HEK293 (cell line): ENCODE data around the gene TRAM1L1.
A peak's percentile ranks its signal among the peaks of the same experiment; 100 is the strongest.

ENCODE experiments used
- CTCF ChIA-PET: fragments of 350-600 bp; formaldehyde crosslinking; extraction: SDS; loops from one replicate; lab custom pipeline; 2021; ENCODE audit warnings: antibody characterized with exemption; lab: Yijun Ruan, JAX
- POLR2A ChIA-PET: fragments of 300-600 bp; formaldehyde crosslinking; extraction: SDS; loops from one replicate; lab custom pipeline; 2020; ENCODE audit warnings: antibody characterized with exemption, inconsistent platforms; lab: Yijun Ruan, JAX
- H3K27ac ChIP-seq: fragments of 200-500 bp; sonication (Bioruptor generic); 2 replicates; pipeline ENCODE4 v1.5.1; 2014; ENCODE audit warnings: low read depth, low read length, control low read depth, inconsistent platforms; ENCODE audit errors: extremely low read depth
- H3K36me3 ChIP-seq, 2 experiments: fragments of 200-500 bp in 1 of 2; sonication (Bioruptor generic) in 1 of 2; 1 replicate in 1 of 2; 2 replicates in 1 of 2; pipeline ENCODE4 v1.5.1; 2014 to 2017; ENCODE audit warnings: inconsistent platforms in 2 of 2, low read length in 2 of 2; ENCODE audit not compliant: control insufficient read depth in 2 of 2, insufficient read depth in 1 of 2
- H3K4me1 ChIP-seq: fragments of 200-500 bp; sonication (Bioruptor generic); 2 replicates; pipeline ENCODE4 v1.5.1; 2014; ENCODE audit warnings: mild to moderate bottlenecking, low read length, inconsistent platforms; ENCODE audit not compliant: control insufficient read depth, insufficient read depth
- H3K4me3 ChIP-seq: 2 replicates; pipeline ENCODE4 v1.5.1; 2011; ENCODE audit warnings: low read depth, mild to moderate bottlenecking, control low read depth, low read length, moderate library complexity
- H3K9me3 ChIP-seq: fragments of 200-500 bp; sonication (Bioruptor generic); 2 replicates; pipeline ENCODE4 v1.5.1; 2014; ENCODE audit warnings: low read depth, low read length, inconsistent platforms; ENCODE audit not compliant: control insufficient read depth, insufficient read depth
- GLIS2 ChIP-seq: fragments of 450-650 bp; formaldehyde crosslinking; IDR thresholded peaks from 2 replicates; pipeline ENCODE4 v1.5.1; 2016; ENCODE audit warnings: missing biosample characterization, missing genetic modification characterization
- PRDM1 ChIP-seq: fragments of 450-650 bp; formaldehyde crosslinking; IDR thresholded peaks from 2 replicates; pipeline ENCODE4; 2016; ENCODE audit warnings: missing biosample characterization, missing genetic modification characterization
- ZFP37 ChIP-seq: fragments of 450-650 bp; formaldehyde crosslinking; IDR thresholded peaks from 2 replicates; pipeline ENCODE4 v1.5.1; 2016; ENCODE audit warnings: missing biosample characterization, missing genetic modification characterization
- ZFP69B ChIP-seq: fragments of 450-650 bp; formaldehyde crosslinking; IDR thresholded peaks from 2 replicates; pipeline ENCODE4 v1.5.1; 2016; ENCODE audit warnings: missing biosample characterization, missing genetic modification characterization
- ZNF266 ChIP-seq: fragments of 450-650 bp; formaldehyde crosslinking; IDR thresholded peaks from 2 replicates; pipeline ENCODE4 v1.5.1; 2016; ENCODE audit warnings: missing biosample characterization, missing genetic modification characterization, low read depth
- ZNF311 ChIP-seq: fragments of 450-650 bp; formaldehyde crosslinking; IDR thresholded peaks from 2 replicates; pipeline ENCODE4 v1.5.1; 2017; ENCODE audit warnings: missing biosample characterization, missing genetic modification characterization, borderline replicate concordance
- ZNF354C ChIP-seq: fragments of 450-650 bp; formaldehyde crosslinking; IDR thresholded peaks from 2 replicates; pipeline ENCODE4 v1.5.1; 2016; ENCODE audit warnings: missing biosample characterization, missing genetic modification characterization, low read depth, borderline replicate concordance
- ZNF37A ChIP-seq: fragments of 450-650 bp; IDR thresholded peaks from 2 replicates; pipeline ENCODE4 v1.5.1; 2018; ENCODE audit warnings: missing biosample characterization, missing genetic modification characterization
- ZNF654 ChIP-seq: fragments of 450-650 bp; formaldehyde crosslinking; IDR thresholded peaks from 2 replicates; pipeline ENCODE4 v1.5.1; 2016; ENCODE audit warnings: low read depth, missing biosample characterization, missing genetic modification characterization
- ZSCAN16 ChIP-seq: fragments of 450-650 bp; formaldehyde crosslinking; IDR thresholded peaks from 2 replicates; pipeline ENCODE4 v1.5.1; 2016; ENCODE audit warnings: missing biosample characterization, missing genetic modification characterization
- TF ChIP-seq, protein P1 (sequence below): fragments of 450-650 bp; formaldehyde crosslinking; optimal IDR thresholded peaks from 2 replicates; pipeline ENCODE3; 2016; ENCODE audit warnings: missing biosample characterization, mild to moderate bottlenecking, missing genetic modification characterization
- TF ChIP-seq, protein P2 (sequence below): fragments of 450-650 bp; formaldehyde crosslinking; IDR thresholded peaks from 2 replicates; pipeline ENCODE4 v1.5.1; 2017; ENCODE audit warnings: missing biosample characterization, missing genetic modification characterization
- TF ChIP-seq, protein P3 (sequence below): sonication (generic); formaldehyde crosslinking; IDR thresholded peaks from 2 replicates; pipeline ENCODE4 v1.8.1; 2022; ENCODE audit warnings: mild to moderate bottlenecking, moderate library complexity, missing genetic modification reagents
- TF ChIP-seq, protein P4 (sequence below): fragments of 450-650 bp; formaldehyde crosslinking; IDR thresholded peaks from 2 replicates; pipeline ENCODE4 v1.5.1; 2016; ENCODE audit warnings: missing biosample characterization, missing genetic modification characterization, low read depth
- TF ChIP-seq, protein P5 (sequence below): fragments of 450-650 bp; formaldehyde crosslinking; IDR thresholded peaks from 2 replicates; pipeline ENCODE4 v1.5.1; 2017; ENCODE audit warnings: missing biosample characterization, missing genetic modification characterization

Gene TRAM1L1

DNA sequence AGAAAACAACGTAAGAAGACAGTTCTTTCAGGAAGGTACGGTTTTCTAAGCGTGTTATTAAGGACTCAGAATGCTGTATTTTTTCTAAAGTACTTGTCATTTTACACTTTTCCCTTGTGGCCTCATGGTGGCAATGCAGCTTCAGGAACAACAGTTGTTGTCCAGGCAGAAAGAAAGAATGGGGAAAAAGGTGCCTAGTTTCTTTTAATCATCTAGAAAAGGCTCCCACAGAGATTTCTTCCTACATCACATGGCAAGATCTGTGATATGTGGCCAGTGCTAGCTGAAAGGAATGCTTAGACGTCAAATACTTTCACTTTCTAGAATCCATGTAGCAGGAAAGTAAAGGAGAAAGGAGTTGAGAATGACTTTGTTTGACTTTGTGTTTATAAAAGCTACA is 49.0 kb upstream of the TRAM1L1 start:
- H3K4me3 ChIP-seq: no peak overlapping the region
- H3K4me1 ChIP-seq: no peaks in the 10 kb centered on the region
- CTCF ChIA-PET: interaction anchor here (0.7 to 1.7 kb wide), 3 partner anchors 461 to 900 kb away, joined by 3 to 5 read pairs (median 4); partner anchors contain the start of gene NDST3
- POLR2A ChIA-PET: no interaction called here
- H3K36me3 ChIP-seq: no peaks in the 10 kb centered on the region
- no peaks in the 10 kb centered on the region for H3K9me3 ChIP-seq
- no peak overlapping the region for H3K27ac ChIP-seq
- TF ChIP-seq PRDM1: peak; percentile 69
- peak; percentile 64 for TF ChIP-seq ZNF654
- TF ChIP-seq ZNF311 (tag by site-specific recombination): no peak

DNA sequence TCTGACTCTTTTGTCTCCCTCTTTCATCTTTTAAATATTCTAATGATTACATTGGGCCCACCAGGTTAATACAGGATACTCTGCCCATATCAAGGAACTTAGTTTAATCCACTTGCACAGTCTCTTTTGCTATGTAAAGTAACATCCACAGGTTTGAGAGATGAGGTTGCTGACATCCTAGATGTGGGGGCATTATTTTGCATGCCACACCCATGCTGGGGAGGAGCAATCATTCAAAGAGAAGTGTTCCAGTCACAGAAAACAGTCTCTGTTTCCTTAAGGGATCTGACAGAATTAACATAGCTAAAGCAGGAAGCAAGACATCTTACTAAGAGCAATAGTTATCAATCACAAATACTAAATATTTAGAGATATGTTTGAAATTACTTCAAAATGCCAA is 11.5 kb upstream of the TRAM1L1 start:
- no peak overlapping the region for H3K4me3 ChIP-seq
- ChIA-PET CTCF (no interaction called here), POLR2A (no interaction called here)
- no peaks in the 10 kb centered on the region for H3K4me1 ChIP-seq
- H3K9me3 ChIP-seq: no peaks in the 10 kb centered on the region
- TF ChIP-seq, protein P1, sequence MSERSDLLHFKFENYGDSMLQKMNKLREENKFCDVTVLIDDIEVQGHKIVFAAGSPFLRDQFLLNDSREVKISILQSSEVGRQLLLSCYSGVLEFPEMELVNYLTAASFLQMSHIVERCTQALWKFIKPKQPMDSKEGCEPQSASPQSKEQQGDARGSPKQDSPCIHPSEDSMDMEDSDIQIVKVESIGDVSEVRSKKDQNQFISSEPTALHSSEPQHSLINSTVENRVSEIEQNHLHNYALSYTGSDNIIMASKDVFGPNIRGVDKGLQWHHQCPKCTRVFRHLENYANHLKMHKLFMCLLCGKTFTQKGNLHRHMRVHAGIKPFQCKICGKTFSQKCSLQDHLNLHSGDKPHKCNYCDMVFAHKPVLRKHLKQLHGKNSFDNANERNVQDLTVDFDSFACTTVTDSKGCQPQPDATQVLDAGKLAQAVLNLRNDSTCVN (tag by site-specific recombination): no peak
- TF ChIP-seq, protein P2, sequence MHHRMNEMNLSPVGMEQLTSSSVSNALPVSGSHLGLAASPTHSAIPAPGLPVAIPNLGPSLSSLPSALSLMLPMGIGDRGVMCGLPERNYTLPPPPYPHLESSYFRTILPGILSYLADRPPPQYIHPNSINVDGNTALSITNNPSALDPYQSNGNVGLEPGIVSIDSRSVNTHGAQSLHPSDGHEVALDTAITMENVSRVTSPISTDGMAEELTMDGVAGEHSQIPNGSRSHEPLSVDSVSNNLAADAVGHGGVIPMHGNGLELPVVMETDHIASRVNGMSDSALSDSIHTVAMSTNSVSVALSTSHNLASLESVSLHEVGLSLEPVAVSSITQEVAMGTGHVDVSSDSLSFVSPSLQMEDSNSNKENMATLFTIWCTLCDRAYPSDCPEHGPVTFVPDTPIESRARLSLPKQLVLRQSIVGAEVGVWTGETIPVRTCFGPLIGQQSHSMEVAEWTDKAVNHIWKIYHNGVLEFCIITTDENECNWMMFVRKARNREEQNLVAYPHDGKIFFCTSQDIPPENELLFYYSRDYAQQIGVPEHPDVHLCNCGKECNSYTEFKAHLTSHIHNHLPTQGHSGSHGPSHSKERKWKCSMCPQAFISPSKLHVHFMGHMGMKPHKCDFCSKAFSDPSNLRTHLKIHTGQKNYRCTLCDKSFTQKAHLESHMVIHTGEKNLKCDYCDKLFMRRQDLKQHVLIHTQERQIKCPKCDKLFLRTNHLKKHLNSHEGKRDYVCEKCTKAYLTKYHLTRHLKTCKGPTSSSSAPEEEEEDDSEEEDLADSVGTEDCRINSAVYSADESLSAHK: no peak
- no peak for TF ChIP-seq ZNF354C (tag by site-specific recombination)
- TF ChIP-seq, protein P3, sequence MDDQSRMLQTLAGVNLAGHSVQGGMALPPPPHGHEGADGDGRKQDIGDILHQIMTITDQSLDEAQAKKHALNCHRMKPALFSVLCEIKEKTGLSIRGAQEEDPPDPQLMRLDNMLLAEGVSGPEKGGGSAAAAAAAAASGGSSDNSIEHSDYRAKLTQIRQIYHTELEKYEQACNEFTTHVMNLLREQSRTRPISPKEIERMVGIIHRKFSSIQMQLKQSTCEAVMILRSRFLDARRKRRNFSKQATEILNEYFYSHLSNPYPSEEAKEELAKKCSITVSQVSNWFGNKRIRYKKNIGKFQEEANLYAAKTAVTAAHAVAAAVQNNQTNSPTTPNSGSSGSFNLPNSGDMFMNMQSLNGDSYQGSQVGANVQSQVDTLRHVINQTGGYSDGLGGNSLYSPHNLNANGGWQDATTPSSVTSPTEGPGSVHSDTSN (CRISPR knock-in tag): no peak
- TF ChIP-seq GLIS2: no peak
- TF ChIP-seq, protein P4, sequence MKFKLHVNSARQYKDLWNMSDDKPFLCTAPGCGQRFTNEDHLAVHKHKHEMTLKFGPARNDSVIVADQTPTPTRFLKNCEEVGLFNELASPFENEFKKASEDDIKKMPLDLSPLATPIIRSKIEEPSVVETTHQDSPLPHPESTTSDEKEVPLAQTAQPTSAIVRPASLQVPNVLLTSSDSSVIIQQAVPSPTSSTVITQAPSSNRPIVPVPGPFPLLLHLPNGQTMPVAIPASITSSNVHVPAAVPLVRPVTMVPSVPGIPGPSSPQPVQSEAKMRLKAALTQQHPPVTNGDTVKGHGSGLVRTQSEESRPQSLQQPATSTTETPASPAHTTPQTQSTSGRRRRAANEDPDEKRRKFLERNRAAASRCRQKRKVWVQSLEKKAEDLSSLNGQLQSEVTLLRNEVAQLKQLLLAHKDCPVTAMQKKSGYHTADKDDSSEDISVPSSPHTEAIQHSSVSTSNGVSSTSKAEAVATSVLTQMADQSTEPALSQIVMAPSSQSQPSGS (tag by site-specific recombination): no peak
- no peak for TF ChIP-seq ZSCAN16 (tag by site-specific recombination)
- no peak for TF ChIP-seq ZFP37 (tag by site-specific recombination)
- TF ChIP-seq ZFP69B (tag by site-specific recombination): no peak
- TF ChIP-seq ZNF37A (tag by site-specific recombination): no peak
- TF ChIP-seq ZNF266: no peak
- TF ChIP-seq, protein P5, sequence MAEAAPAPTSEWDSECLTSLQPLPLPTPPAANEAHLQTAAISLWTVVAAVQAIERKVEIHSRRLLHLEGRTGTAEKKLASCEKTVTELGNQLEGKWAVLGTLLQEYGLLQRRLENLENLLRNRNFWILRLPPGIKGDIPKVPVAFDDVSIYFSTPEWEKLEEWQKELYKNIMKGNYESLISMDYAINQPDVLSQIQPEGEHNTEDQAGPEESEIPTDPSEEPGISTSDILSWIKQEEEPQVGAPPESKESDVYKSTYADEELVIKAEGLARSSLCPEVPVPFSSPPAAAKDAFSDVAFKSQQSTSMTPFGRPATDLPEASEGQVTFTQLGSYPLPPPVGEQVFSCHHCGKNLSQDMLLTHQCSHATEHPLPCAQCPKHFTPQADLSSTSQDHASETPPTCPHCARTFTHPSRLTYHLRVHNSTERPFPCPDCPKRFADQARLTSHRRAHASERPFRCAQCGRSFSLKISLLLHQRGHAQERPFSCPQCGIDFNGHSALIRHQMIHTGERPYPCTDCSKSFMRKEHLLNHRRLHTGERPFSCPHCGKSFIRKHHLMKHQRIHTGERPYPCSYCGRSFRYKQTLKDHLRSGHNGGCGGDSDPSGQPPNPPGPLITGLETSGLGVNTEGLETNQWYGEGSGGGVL (tag by site-specific recombination): no peak
- H3K36me3 ChIP-seq: no peaks in the 10 kb centered on the region
- H3K27ac ChIP-seq: no peak overlapping the region
